ENCODE data around the gene DONSON.
"Not testable (repeated sequence)": the region's sequence is repeated elsewhere in the genome, so short reads cannot be mapped to it uniquely, and the experiment has no call there.

DONSON gene

GRCh38 chr21:33588485-33589335 is at the start of gene DONSON:
DONSON (minus strand) TSS chr21:33588684; CDS start chr21:33588641, 43 bp downstream.
- peak; percentile 83 for DNase-seq

- no peak for DNase-seq
Measured at GRCh38 chr21:33634254-33634653, 45.8 kb upstream of the DONSON start.

GRCh38 chr21:33626151-33626550 is 37.7 kb upstream of the DONSON start:
- DNase-seq = not testable (repeated sequence)

GRCh38 chr21:33622253-33622652 is 33.8 kb upstream of the DONSON start:
- DNase-seq = no peak

- DNase-seq = no peak
Measured at GRCh38 chr21:33619726-33620125, 31.2 kb upstream of the DONSON start.

GRCh38 chr21:33618407-33618806 is 29.9 kb upstream of the DONSON start:
- no peak for DNase-seq

- not testable (repeated sequence) for DNase-seq
Measured at GRCh38 chr21:33617565-33617964, 29.1 kb upstream of the DONSON start.

- no peak for DNase-seq
Measured at GRCh38 chr21:33611006-33611744, 22.7 kb upstream of the DONSON start.

- DNase-seq = no peak
Measured at GRCh38 chr21:33608559-33608958, 20.1 kb upstream of the DONSON start.

GRCh38 chr21:33598051-33598450 is 9.6 kb upstream of the DONSON start:
- no peak for DNase-seq

- peak; percentile 14 for DNase-seq
Measured at GRCh38 chr21:33587792-33588484, 546 bp downstream of the DONSON start.

- DNase-seq = no peak
Measured at GRCh38 chr21:33586927-33587326, 1.6 kb downstream of the DONSON start.

- DNase-seq = no peak
Measured at GRCh38 chr21:33584455-33584854, 4.0 kb downstream of the DONSON start.

GRCh38 chr21:33578959-33579542 is 9.4 kb downstream of the DONSON start:
- no peak for DNase-seq

- no peak for DNase-seq
Measured at GRCh38 chr21:33578214-33578613, 10.3 kb downstream of the DONSON start.

GRCh38 chr21:33576741-33577141 is 11.7 kb downstream of the DONSON start:
- DNase-seq = not testable (repeated sequence)

- DNase-seq = no peak
Measured at GRCh38 chr21:33572350-33572749, 16.1 kb downstream of the DONSON start.

GRCh38 chr21:33569991-33570390 is 18.5 kb downstream of the DONSON start:
- DNase-seq = no peak

- DNase-seq = no peak
Measured at GRCh38 chr21:33568448-33568847, 20.0 kb downstream of the DONSON start.

GRCh38 chr21:33567914-33568313 is 20.6 kb downstream of the DONSON start:
- DNase-seq = no peak

- no peak for DNase-seq
Measured at GRCh38 chr21:33566514-33566913, 22.0 kb downstream of the DONSON start.

GRCh38 chr21:33562389-33562788 is 26.1 kb downstream of the DONSON start:
- DNase-seq = no peak

- no peak for DNase-seq
Measured at GRCh38 chr21:33561373-33561772, 27.1 kb downstream of the DONSON start.

All from stimulated activated CD4-positive, alpha-beta T cell treated with anti-CD3 and anti-CD28 coated beads, Interleukin-1b, Interleukin-23, amount 100 ng/mL, for 48 hours (primary cell).